Choroid plexus epithelial cell (primary cell): ENCODE data around the gene DERL3.

Source experiments
- DNase-seq: peaks from one replicate; pipeline ENCODE4 v3.0.0-alpha.2; 2010; ENCODE audit warnings: low read depth
- H3K4me3 ChIP-seq: 2 replicates; pipeline ENCODE4 v1.5.1; 2011; ENCODE audit warnings: low read depth, mild to moderate bottlenecking, control low read depth, low read length, moderate library complexity
- CTCF ChIP-seq: conservative IDR thresholded peaks from 2 replicates; pipeline ENCODE4 v1.5.1; 2011; ENCODE audit warnings: low read depth, mild to moderate bottlenecking, control low read depth, inconsistent platforms, low read length, moderate library complexity

DERL3 gene

DNA sequence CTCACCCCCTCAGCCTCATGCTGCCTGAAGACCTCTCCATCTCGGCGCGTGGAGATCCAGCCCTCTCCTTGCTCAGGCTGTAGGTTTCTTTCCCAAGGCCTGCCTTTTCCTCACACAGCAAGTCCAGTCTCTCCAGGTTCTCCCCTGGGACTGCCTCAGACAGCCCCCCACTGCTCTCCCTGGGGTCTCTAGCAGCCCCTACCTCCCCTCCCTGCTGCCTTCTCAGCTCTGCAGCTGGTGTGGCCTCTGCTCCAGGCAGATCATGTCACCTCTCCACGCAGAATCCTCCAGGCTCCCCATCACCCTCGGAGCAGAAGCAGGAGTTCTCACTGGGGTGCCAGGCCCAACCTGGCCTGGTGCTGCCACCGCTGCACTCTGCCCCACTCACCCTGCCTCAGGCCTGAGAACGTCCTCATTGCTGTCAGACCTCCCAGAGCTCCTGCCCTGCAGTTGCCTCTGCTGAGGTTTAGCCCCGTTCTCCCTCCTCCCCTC lies 36.9 kb downstream of the DERL3 start:
- no peak overlapping the region for H3K4me3 ChIP-seq
- DNase-seq = no peak
- TF ChIP-seq CTCF = no peak

DNA sequence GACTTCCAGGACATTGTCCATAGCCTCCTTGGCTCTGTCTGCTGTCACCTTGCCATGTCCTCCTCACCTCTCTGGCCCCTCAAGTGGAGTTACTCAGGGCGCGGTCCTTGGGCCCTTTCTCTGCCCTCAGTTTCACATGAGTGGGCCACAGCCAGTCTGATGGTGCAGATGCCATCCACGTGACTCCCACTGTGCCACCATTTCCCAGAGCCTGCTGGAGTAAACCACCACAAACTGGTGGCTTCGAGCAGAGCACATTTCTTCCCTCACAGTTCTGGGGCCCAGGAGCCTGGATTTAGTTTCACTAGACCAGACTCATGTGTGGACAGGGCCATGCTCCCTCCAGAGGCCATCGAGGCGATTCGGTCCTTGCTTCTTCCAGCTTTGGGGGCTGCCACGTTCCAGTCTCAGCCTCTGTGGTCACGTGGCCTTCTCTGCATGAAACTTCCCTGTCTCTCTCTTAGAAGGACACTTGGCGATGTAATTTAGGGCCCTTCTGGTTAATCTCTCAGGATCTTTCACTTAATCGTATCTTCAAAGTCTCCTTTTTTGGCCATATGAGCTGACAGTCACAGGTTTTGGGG lies 37.5 kb downstream of the DERL3 start:
- H3K4me3 ChIP-seq = no peak overlapping the region
- no peak for TF ChIP-seq CTCF
- no peak for DNase-seq

DNA sequence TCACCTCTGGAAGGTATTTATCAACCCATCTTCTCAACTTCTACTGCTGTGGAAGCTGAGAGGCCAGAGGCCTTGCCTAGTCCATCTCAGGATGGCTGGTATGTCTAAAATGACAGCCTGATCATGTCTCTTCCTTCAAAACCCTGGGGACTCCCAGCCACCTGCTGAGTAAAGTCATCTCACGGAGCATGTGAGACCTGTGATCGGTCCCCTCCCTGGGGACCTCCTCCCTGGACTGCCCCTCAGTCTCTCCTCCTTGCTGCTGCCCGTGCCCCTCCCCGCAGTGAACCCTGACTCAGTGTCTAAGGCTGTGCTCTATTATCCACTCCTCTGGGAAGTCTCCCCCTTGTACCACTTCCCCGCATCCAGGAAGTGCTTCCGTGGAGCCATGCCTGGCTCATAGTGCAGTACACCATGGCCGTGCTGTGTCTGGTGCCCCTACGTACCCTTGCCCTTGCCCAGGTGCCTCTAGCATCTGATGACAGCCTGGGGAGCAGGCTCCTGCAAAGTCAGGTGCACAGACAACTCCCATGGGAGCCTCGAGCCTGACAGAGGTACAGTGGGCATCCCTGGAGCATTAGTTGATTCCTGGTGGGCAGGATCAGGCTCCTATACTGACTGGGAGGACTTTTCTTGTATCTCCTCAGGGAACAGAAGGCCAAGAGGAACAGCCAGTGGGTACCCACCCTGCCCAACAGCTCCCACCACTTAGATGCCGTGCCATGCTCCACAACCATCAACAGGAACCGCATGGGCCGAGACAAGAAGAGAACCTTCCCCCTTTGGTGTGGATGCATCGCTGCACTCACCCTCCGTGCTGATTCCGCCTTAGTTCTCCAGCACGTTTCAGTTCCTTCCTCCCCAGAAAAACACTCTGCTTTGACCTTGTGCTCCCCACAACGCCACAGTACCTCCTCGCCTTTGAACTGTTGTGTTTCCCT lies 38.2 kb downstream of the DERL3 start:
- TF ChIP-seq CTCF = no peak
- no peak overlapping the region for H3K4me3 ChIP-seq
- no peak for DNase-seq

DNA sequence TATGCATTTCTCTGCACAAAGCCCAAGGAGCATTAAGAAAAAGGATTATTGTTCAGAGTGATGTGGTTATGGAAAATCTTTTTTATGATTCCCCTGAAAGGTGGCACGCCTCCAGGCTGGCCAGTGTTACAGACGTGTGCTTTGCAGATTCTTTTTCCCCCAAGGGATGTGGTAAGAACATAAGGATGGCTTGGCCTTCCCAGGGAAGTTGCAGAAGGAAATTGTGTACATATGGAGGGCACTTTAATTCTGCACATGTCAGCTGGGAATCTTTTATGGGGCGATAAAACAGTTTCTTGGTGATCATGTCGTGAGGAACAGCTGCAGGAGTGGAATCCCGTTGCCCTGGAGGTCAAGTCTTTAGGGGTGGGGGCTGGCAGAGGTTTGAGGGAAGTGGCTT lies 42.3 kb downstream of the DERL3 start:
- TF ChIP-seq CTCF = no peak
- DNase-seq = no peak
- no peak overlapping the region for H3K4me3 ChIP-seq

DNA sequence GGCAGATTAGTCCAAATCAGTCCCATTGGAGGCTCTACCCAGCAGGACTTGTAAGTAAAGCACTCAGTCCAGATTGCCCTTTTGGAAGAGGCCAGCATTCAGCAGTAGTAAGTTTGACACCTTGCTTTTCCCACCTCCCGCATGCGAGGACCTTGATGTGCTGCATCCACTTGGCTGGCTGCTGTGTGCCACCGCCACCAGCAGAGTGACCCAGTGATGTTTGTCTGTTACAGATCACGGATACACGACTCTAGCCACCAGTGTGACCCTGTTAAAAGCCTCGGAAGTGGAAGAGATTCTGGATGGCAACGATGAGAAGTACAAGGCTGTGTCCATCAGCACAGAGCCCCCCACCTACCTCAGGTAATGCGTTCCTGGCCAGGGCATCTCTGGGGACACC lies 45.5 kb downstream of the DERL3 start:
- no peak for TF ChIP-seq CTCF
- H3K4me3 ChIP-seq = no peak overlapping the region
- DNase-seq = no peak

GRCh38 chr22:23791738-23792645 lies 46.8 kb downstream of the DERL3 start:
- DNase-seq = no peak
- H3K4me3 ChIP-seq = no peak overlapping the region
- no peak for TF ChIP-seq CTCF
